Stimulated activated effector memory CD8-positive, alpha-beta T cell treated with anti-CD3 and anti-CD28 coated beads, Interleukin-12 subunit alpha, Interleukin-12 subunit beta, amount 100 ng/mL, for 72 hours (primary cell): Measurements from ENCODE around the gene MESP2.

Experiments
- ATAC-seq: fragments of 150-1000 bp; cut with Tn5 transposase; 2 replicates; pipeline ENCODE4 v1.10.0; 2021
- DNase-seq, 2 donors: peaks; one replicate each; pipeline ENCODE4 v3.0.0; 2021 to 2022; ENCODE audit warnings: low spot score in 2 of 2
- H3K27ac Mint-ChIP-seq: one replicate; pipeline ENCODE4 v1.8.0; 2022; ENCODE audit warnings: mild to moderate bottlenecking, mixed read lengths
- H3K36me3 Mint-ChIP-seq: one replicate; pipeline ENCODE4 v1.8.0; 2022; ENCODE audit warnings: mild to moderate bottlenecking, mixed read lengths
- H3K4me1 Mint-ChIP-seq: one replicate; pipeline ENCODE4 v1.8.0; 2022; ENCODE audit warnings: mixed read lengths
- H3K4me3 Mint-ChIP-seq: one replicate; pipeline ENCODE4 v1.8.0; 2022; ENCODE audit warnings: mild to moderate bottlenecking, mixed read lengths
- H3K9me3 Mint-ChIP-seq: one replicate; pipeline ENCODE4 v1.8.0; 2022; ENCODE audit warnings: mixed read lengths

MESP2 gene

DNA sequence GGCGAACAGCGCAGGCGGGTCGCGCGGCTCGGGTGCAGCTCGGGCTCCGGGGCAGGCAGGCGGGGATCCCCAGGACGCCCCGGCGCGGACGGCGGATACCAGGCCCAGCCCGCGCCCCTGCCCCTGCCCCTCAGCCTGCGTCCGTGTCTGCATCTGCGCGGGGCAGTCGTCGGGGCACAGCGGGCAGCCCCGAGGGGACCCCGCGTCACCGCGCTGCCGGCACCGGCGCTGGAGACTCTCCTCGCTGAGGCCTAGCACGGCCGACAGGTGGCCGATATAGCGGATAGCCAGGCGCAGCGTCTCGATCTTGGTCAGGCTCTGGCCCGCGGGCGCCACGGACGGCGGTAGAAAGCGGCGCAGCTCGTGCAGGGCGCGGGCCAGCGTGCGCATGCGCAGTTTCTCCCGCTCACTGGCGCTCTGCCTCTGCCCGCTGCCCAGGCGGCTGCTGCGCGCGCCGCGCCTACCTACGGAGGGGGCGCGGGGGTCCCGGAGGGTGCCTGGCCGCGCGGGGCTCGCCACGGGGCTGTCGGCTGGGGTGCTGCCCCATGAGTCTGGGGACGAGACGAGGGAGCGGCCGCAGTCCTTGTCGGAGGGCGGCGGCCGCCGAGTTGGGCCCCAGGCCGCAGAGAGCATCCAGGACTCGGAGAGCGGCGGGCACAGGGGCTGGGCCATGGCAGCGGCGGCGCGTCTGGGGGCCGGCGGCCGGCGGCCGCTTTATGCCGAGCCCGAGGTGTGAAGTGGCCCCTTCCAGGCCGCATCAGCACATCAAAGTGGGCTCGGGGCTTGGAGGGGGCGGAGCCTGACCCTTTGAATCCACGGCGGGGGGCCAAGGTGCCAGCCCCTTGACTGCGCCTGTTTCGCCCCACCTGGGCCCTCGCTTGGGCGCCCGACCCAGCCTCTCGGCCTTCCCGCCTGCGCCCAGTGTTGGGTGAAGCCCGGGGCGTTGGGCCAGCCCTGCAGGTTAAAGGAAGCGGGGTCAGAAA is 25.3 kb upstream of the MESP2 start, which contains the start of gene MESP1:
Gene MESP1, minus strand, starts transcription at position 690 of the 983 bp plus-strand sequence. Its CDS starts 18 bp downstream, at position 672.
- DNase-seq (peak; percentile 90 to 92), ATAC-seq (peak; percentile 93)
- Mint-ChIP-seq H3K4me1 (peaks cover 6% of the 10 kb centered on the region), H3K9me3 (no peaks in the 10 kb centered on the region), H3K4me3 (peak within 1 kb of the TSS; percentile 70), H3K36me3 (peaks cover 15% of the 10 kb centered on the region), H3K27ac (peak within 1 kb of the TSS; percentile 78)

DNA sequence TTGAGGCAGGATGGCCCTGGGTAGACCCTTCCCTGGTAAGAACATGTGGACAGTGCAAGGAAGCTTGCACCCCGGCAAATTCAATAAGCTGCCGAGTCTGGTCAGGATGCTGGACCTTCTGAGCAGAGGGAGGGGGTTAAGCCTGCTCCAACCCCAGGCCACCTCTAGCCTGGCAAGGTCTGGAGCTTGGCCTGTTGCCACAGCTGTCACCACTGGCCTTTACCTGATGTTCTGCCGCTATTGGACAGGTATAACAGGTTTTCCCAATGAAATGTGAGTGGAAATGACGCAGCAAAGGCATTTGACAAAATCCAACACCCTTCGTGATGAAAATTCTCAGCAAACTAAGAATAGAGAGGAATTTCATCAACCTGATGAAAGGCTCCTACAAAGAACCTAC is 24.4 kb upstream of the MESP2 start:
- ATAC-seq, result no peak
- H3K9me3 Mint-ChIP-seq, result no peaks in the 10 kb centered on the region
- H3K36me3 Mint-ChIP-seq, result peaks cover 15% of the 10 kb centered on the region
- no peak for DNase-seq
- peak overlapping the region; percentile 70 for H3K4me3 Mint-ChIP-seq
- H3K4me1 Mint-ChIP-seq, result peaks cover 6% of the 10 kb centered on the region
- no peak overlapping the region for H3K27ac Mint-ChIP-seq

DNA sequence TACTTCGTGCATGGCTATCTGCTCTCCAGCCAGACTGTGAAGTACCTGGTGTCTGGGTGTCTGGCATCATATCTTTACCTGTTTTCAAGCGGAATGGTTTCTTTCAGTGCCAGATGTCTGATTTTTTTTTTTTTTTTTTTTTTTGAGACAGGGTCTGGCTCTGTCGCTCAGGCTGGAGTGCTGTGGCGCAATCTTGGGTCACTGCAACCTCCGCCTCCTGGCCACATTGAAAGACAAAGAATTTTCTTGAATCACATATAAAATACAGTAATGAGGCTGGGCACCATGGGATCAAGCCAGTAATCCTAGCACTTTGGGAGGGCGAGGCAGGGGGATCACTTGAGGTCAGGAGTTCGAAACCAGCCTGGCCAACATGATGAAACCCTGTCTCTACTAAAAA is 22.3 kb upstream of the MESP2 start:
- ATAC-seq (no peak), DNase-seq (no peak)
- H3K9me3 Mint-ChIP-seq, result no peaks in the 10 kb centered on the region

DNA sequence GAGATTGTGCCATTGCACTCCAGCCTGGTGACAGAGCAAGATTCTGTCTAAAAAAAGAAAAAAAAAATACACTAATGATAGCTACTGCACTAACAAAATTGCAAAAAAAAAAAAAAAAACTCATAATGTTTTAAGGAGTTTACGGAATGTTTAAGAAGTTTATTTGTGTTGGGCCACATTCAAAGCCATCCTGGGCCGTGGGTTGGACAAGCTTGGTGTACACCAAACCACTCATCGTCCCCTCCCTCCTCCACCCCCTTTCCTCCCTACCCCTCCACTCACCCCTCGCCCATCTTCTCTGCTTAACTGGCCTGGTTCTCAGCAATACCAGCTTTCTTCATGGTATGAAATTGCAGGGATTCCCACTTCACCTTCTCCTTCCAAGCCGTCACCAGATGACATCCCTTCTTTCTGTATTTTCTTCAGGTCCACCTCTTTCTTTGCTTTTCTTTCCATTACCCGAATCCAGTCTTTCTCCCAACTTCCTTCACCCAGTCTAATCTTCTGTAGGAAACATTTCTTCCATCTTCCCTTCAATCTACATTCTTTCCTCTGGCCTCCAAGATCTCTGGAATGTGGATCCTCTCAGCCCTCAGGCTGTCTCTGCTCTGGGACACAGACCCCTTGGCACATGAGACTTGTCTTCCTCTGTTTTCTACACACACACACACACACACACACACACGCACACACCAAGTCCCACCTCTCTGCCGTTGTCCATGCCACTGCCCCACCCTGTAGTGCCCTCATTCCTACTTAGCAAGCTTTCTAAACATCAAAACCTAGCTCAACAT is 21.6 kb upstream of the MESP2 start:
- H3K36me3 Mint-ChIP-seq, result peaks cover 14% of the 10 kb centered on the region
- no peaks in the 10 kb centered on the region for H3K9me3 Mint-ChIP-seq
- ATAC-seq, result no peak
- no peak overlapping the region for H3K4me3 Mint-ChIP-seq
- no peak for DNase-seq
- no peak overlapping the region for H3K27ac Mint-ChIP-seq
- H3K4me1 Mint-ChIP-seq, result peaks cover 6% of the 10 kb centered on the region

More for the DNA sequence above, 22.3 kb upstream of the MESP2 start:
- no peak overlapping the region for H3K27ac Mint-ChIP-seq
- peaks cover 15% of the 10 kb centered on the region for H3K36me3 Mint-ChIP-seq
- peaks cover 6% of the 10 kb centered on the region for H3K4me1 Mint-ChIP-seq
- no peak overlapping the region for H3K4me3 Mint-ChIP-seq

DNA sequence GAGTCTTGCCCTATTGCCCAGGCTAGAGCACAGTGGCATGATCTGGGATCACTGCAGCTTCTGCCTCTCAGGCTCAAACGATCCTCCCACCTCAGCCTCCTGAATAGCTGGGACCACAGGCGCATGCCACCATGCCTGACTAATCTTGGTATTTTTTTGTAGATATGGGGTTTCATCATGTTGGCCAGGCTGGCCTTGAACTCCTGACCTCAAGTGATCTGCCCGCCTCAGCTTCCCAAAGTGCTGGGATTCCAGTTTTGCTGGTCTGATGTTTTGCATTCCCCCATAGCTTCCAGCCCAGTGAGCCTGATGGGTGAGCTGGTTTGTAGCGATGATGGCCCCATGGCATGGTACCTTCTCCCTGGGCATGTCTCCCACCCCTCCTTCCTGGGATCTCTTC is 20.4 kb upstream of the MESP2 start:
- Mint-ChIP-seq H3K27ac (no peak overlapping the region), H3K36me3 (peaks cover 3% of the 10 kb centered on the region), H3K4me1 (peaks cover 7% of the 10 kb centered on the region), H3K4me3 (no peak overlapping the region), H3K9me3 (no peaks in the 10 kb centered on the region)
- DNase-seq, result no peak
- ATAC-seq, result no peak

DNA sequence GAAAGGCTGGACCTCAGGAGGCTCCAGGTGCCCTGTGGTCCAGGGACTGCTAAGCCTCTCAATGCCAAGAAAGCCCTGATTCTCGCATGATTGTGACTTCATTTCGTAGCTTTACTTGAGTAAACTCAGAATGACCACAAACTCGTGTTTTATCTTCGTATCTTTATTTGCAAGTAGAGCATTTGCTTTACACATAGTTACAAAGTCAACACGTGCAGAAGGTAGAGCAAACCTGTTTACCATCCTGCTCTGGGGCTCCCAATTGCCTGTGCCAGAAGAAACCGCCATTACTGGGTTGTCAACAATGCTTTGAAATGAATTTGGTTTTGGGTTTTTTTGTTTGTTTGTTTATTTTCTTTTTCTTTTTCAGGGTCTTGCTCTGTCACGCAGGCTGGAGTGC is 19.2 kb upstream of the MESP2 start:
- Mint-ChIP-seq H3K9me3 (no peaks in the 10 kb centered on the region), H3K4me3 (no peak overlapping the region), H3K4me1 (peaks cover 7% of the 10 kb centered on the region), H3K36me3 (no peaks in the 10 kb centered on the region), H3K27ac (no peak overlapping the region)
- ATAC-seq (no peak), DNase-seq (no peak)

DNA sequence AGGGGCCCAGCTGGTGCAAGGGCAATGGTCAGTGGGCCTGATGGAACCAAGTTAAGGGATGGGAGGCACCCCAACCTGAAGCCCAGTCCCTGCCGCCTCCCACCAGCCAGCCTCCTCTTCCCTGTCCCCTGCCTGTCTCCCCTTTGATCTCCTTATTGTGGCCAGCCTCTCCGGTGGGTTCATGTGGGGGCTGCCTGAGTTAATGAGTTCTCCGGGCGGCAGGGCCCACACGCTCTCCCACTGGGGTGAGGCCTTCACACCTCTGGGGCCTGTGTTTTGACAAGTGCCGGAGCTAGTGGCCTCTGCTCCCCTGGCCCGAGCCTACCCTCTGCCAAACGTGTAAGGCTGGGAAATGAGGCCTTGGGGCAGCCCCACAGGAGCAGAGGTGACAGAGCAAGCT is 17.8 kb upstream of the MESP2 start:
- Mint-ChIP-seq H3K36me3 (no peaks in the 10 kb centered on the region), H3K4me1 (peaks cover 7% of the 10 kb centered on the region), H3K27ac (no peak overlapping the region), H3K9me3 (no peaks in the 10 kb centered on the region), H3K4me3 (no peak overlapping the region)
- ATAC-seq (no peak), DNase-seq (no peak)

DNA sequence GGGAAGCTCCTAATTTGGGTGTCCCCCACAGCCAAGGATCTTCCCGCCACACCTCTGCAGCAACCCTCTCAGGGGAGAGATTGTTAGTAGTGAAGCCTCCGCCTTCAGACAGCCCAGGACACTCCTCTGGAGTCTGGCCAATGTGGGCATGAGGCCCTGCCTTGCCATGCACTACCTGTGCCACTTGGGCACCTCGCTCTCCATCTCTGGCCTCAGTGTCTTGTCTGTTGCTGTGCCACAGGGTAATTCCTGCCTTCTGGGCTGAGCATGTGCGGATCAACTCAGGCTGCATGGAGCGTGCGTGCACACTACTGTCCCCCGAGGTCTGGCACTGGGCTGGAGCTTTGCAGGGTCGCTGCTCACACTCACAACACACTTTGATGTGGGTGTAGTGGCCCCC is 17.2 kb upstream of the MESP2 start:
- Mint-ChIP-seq H3K4me1 (peaks cover 7% of the 10 kb centered on the region), H3K36me3 (no peaks in the 10 kb centered on the region), H3K27ac (no peak overlapping the region), H3K4me3 (no peak overlapping the region), H3K9me3 (no peaks in the 10 kb centered on the region)
- DNase-seq (no peak), ATAC-seq (no peak)

DNA sequence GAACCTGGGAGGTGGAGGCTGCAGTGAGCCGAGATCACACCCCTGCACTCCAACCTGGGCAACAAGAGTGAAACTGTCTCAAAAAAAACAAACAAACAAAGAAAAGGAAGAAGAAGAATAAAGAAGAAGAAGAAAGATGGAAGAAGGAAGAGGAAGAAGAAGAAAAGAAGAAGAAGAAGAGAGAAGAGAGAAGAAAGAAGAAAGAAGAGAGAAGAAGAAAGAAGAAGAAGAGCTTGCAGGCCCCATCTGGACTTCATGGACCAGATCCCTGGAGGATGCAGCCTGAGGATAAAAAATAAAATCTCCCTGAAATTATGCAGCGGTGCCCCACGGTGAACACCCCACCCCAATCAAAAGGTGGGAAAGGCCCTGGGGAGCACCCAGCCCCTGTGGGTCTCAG is 16.3 kb upstream of the MESP2 start:
- Mint-ChIP-seq H3K4me1 (peaks cover 7% of the 10 kb centered on the region), H3K9me3 (no peaks in the 10 kb centered on the region), H3K36me3 (no peaks in the 10 kb centered on the region), H3K4me3 (no peak overlapping the region), H3K27ac (no peak overlapping the region)
- DNase-seq (no peak), ATAC-seq (no peak)

DNA sequence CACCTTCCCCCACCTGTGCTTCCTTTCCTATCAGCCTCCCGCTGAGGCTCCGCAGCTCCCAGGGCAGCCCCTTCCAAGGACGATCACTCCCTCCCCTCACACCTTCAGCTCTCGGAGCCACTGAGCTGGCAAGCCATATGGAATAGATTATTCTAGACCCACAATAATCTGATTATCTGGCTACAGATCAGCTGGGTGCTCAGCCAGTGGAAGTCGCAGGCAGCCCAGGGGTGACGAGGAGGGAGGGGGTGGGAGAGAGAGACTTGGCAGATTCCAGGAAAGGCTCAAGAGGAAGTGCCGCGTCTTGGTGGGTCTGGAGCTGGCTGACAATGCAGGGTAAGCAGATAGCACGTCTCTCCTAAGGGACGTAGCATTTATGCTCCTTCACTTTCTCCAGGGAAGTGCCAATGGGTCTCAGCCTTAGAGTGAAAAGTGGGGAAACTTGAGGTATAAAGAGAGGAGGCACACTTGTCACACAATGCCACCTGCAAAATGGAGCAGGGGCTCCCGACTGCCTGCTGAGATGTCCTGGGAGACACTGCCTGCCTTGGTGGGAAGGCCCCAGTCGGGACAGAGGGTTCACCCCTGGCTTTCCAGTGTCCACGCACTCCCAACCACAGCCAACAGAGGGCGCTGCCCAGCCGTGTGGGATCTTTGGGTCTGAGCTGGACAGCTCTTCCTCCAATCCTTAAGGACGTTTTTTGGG is 15.7 kb upstream of the MESP2 start:
- H3K4me3 Mint-ChIP-seq, result no peak overlapping the region
- no peaks in the 10 kb centered on the region for H3K9me3 Mint-ChIP-seq
- no peaks in the 10 kb centered on the region for H3K36me3 Mint-ChIP-seq
- H3K4me1 Mint-ChIP-seq, result peaks cover 7% of the 10 kb centered on the region
- H3K27ac Mint-ChIP-seq, result no peak overlapping the region
- DNase-seq (peak; percentile 78 to 90), ATAC-seq (peak; percentile 78)

DNA sequence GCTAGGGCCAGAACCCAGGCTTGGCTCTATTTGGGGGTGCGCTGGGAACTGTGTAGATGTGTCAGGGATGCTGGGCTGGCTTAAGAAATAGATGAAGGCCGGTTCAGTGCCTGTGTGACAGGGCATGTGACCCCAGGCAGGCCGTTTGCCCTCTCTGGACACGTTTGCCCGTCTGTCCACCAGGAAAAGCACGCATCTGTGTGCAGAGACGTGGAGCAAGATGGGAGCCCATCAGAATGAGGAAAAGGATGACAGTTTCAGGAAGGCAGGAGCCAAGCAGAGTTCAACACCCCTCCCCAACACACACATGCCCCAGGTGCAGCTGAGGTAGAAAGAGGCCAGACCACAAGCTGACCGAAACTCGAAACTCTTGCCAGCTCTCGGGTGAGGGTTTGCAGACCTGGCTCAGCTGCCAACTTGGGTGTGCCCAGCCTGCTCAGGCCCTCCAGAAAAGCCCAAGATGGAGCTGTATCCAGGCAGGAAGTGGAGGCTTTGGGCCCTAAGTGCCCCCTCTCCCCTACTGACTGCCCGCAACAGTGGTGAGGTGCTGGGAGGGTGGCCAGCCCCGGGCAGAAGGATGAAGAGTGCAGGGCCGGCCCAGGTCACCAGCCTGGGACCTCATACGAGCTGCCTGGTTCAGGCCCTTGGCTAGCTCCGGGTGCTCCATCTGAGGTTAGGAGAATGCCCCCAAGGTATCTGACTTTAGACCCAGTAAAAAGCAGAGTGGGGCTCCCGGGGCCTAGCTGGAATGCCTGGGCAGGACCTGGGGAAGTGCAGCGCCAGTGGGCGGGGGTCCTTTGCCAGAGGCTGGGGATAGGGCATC is 14.9 kb upstream of the MESP2 start:
- H3K4me1 Mint-ChIP-seq, result peaks cover 7% of the 10 kb centered on the region
- DNase-seq (no peak), ATAC-seq (no peak)

DNA sequence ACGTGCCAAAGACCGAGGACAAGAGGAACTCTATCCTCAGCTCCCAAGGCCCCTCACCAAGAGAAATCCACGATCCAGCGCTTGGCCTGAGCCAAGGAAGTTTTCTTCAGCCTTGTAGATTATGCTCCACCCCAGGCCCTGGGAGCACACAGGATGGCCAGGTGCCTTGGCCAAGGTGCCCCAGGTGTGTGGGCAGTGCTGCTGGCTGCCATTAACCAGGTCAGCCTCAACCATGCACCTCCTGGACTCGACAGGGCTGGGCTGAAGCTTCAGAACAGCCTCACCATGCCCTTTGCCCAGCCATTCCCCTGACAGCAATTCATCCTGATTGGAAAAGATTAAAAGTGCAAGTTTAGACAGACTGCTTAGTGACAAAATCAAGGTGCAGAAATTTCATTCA is 14.2 kb upstream of the MESP2 start:
- no peak for ATAC-seq
- Mint-ChIP-seq H3K9me3 (no peaks in the 10 kb centered on the region), H3K4me3 (no peak overlapping the region), H3K4me1 (peaks cover 7% of the 10 kb centered on the region), H3K27ac (no peak overlapping the region), H3K36me3 (no peaks in the 10 kb centered on the region)
- no peak for DNase-seq

More for the DNA sequence above, 14.9 kb upstream of the MESP2 start:
- Mint-ChIP-seq H3K9me3 (no peaks in the 10 kb centered on the region), H3K27ac (no peak overlapping the region), H3K36me3 (no peaks in the 10 kb centered on the region), H3K4me3 (no peak overlapping the region)

DNA sequence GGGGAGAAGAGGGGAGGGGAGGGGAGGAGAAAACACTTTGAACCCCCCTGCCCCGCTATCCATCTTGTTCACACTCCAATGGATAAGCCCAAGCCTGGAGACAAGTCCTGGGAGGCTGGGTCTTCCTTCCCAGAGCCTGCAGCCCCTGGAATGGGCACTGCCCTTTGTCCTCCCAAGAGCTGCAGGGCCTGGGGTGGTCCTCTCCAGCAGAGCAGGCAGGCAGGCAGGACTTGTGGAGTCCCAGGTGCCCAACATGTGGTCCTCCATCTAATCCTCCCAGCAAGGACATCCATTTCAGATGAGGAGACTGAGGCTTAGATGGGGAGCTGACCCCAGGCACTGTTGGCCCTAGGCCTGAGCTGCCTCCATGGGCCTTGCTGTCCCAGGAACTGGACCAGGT is 10.4 kb upstream of the MESP2 start:
- H3K4me3 Mint-ChIP-seq, result no peak overlapping the region
- ATAC-seq (peak; percentile 8), DNase-seq (no peak)
- H3K4me1 Mint-ChIP-seq, result no peaks in the 10 kb centered on the region
- H3K27ac Mint-ChIP-seq, result no peak overlapping the region
- no peaks in the 10 kb centered on the region for H3K9me3 Mint-ChIP-seq
- no peaks in the 10 kb centered on the region for H3K36me3 Mint-ChIP-seq
